HepG2 (cell line): ENCODE results near the gene SLC45A3. TPM values are rescaled to one million over a fixed set of nuclear protein-coding genes. Genes with fewer than 3 reads are reported as not detected.
A peak's percentile ranks its signal among the peaks of the same experiment; 100 is the strongest.

Experiments
- ATAC-seq: fragments of 200-7000 bp; cut with Tn5 transposase; 3 replicates; pipeline ENCODE4 v1.9.1; 2020; ENCODE audit warnings: mild to moderate bottlenecking, moderate library complexity
- BruUV-seq: library from RNA; stranded (reverse); fragments of 400-500 nt; replicated peaks from 2 replicates; lab custom pipeline; 2021; lab: Mats Ljungman, UMichigan
- CTCF ChIA-PET: fragments of 300-600 bp; formaldehyde crosslinking; extraction: SDS; loops from one replicate; lab custom pipeline; 2021; ENCODE audit warnings: low total read pairs, inconsistent platforms, low intra/inter-chr PET ratio; lab: Yijun Ruan, JAX
- POLR2A ChIA-PET: fragments of 350-600 bp; sonication (Branson Sonifier 250); formaldehyde crosslinking; loops from one replicate; lab custom pipeline; 2020; ENCODE audit warnings: antibody characterized with exemption, inconsistent platforms; lab: Yijun Ruan, JAX
- DNase-seq: peaks from one replicate; pipeline ENCODE4 v3.0.0-alpha.2; 2015; ENCODE audit warnings: low spot score
- FAIRE-seq: peaks from 3 replicates; lab custom pipeline; 2011; peaks lifted over from hg19 to GRCh38; lab: Jason Lieb, UNC
- H2AFZ ChIP-seq: one replicate; pipeline ENCODE4 v1.6.1; 2011; ENCODE audit warnings: low read length, inconsistent platforms
- H3K27ac ChIP-seq: fragments of 300-600 bp; 3 replicates; pipeline ENCODE4 v1.8.0; 2011; ENCODE audit warnings: mixed run types, mild to moderate bottlenecking, mixed read lengths, low read length, inconsistent platforms; ENCODE audit not compliant: insufficient read depth; ENCODE audit errors: extremely low read length
- H3K27me3 ChIP-seq, 2 experiments: fragments of 200-600 bp in 1 of 2; 2 replicates in 1 of 2; 3 replicates in 1 of 2; pipeline versions ENCODE4 v1.6.0 to v1.8.0; 2011; ENCODE audit warnings: low read length in 2 of 2, mild to moderate bottlenecking in 2 of 2, moderate library complexity in 2 of 2, inconsistent platforms in 1 of 2; ENCODE audit not compliant: insufficient read depth in 2 of 2, control insufficient read depth in 1 of 2
- H3K36me3 ChIP-seq, 2 experiments: fragments of 200-600 bp in 1 of 2; replicated peaks in 1 of 2; 2 replicates in 1 of 2; 3 replicates in 1 of 2; pipeline versions ENCODE4 v1.5.1 to v1.8.0; 2011; ENCODE audit warnings: low read length in 2 of 2, inconsistent platforms in 1 of 2; ENCODE audit not compliant: insufficient read depth in 2 of 2, control insufficient read depth in 1 of 2
- H3K4me1 ChIP-seq: 2 replicates; pipeline ENCODE4 v1.5.1; 2012; ENCODE audit warnings: low read length, inconsistent platforms; ENCODE audit not compliant: insufficient read depth
- H3K4me2 ChIP-seq: 2 replicates; pipeline ENCODE4 v1.6.0; 2011; ENCODE audit warnings: low read depth, low read length, inconsistent platforms
- H3K4me3 ChIP-seq, 3 experiments: fragments of 200-600 bp in 1 of 3; sonication (generic), shearing (Covaris generic) in 1 of 3; replicated peaks in 1 of 3; 2 replicates each; pipeline ENCODE4 v1.5.1; 2011 to 2016; ENCODE audit warnings: low read length in 3 of 3, inconsistent platforms in 2 of 3, low read depth in 2 of 3, mild to moderate bottlenecking in 2 of 3, control low read depth in 1 of 3, mixed read lengths in 1 of 3; ENCODE audit not compliant: insufficient read depth in 1 of 3
- H3K79me2 ChIP-seq: one replicate; pipeline ENCODE4 v1.6.1; 2011; ENCODE audit warnings: low read length, inconsistent platforms; ENCODE audit not compliant: insufficient read depth
- H3K9ac ChIP-seq: 2 replicates; pipeline ENCODE4 v1.6.0; 2011; ENCODE audit warnings: mild to moderate bottlenecking, low read depth, low read length, inconsistent platforms; ENCODE audit not compliant: insufficient read depth
- H3K9me3 ChIP-seq: 2 replicates; pipeline ENCODE4 v1.5.1; 2012; ENCODE audit warnings: mild to moderate bottlenecking, low read length
- H4K20me1 ChIP-seq: 2 replicates; pipeline ENCODE4 v1.6.0; 2011; ENCODE audit warnings: inconsistent platforms, mild to moderate bottlenecking, low read length, moderate library complexity; ENCODE audit not compliant: insufficient read depth
- CEBPB ChIP-seq: IDR thresholded peaks from 2 replicates; pipeline ENCODE4 v1.6.1; 2011; ENCODE audit warnings: low read depth, low read length, improper control_type of control experiment, borderline replicate concordance
- CREB1 ChIP-seq, 2 experiments: fragments of 450-650 bp in 1 of 2; IDR thresholded peaks; 2 replicates each; pipeline ENCODE4 v1.6.1; 2016 to 2017; ENCODE audit warnings: control low read depth in 1 of 2, mild to moderate bottlenecking in 1 of 2, missing compliant biosample characterization in 1 of 2, missing genetic modification characterization in 1 of 2
- FOXP1 ChIP-seq, 2 experiments: fragments of 450-650 bp in 1 of 2; IDR thresholded peaks; 2 replicates each; pipeline ENCODE4 v1.6.1; 2017 to 2018; ENCODE audit warnings: antibody characterized with exemption in 1 of 2
- GATAD2A ChIP-seq: IDR thresholded peaks from 2 replicates; pipeline ENCODE4 v1.6.1; 2016
- IKZF4 ChIP-seq: sonication (generic); formaldehyde crosslinking; IDR thresholded peaks from 2 replicates; pipeline ENCODE4 v1.5.1; 2020; ENCODE audit warnings: borderline replicate concordance, mild to moderate bottlenecking, low read depth, missing genetic modification reagents; ENCODE audit errors: not compliant biosample characterization
- KDM5B ChIP-seq: sonication (generic); formaldehyde crosslinking; IDR thresholded peaks from 2 replicates; pipeline ENCODE4 v1.4.0; 2020; ENCODE audit warnings: missing genetic modification reagents, mild to moderate bottlenecking, borderline replicate concordance
- NBN ChIP-seq: fragments of 450-650 bp; conservative IDR thresholded peaks from 2 replicates; pipeline ENCODE4 v1.6.1; 2017
- NFIC ChIP-seq: IDR thresholded peaks from 2 replicates; pipeline ENCODE4 v1.6.1; 2012; ENCODE audit warnings: mild to moderate bottlenecking, low read length, inconsistent platforms
- RARA ChIP-seq: IDR thresholded peaks from 2 replicates; pipeline ENCODE4 v1.6.1; 2016; ENCODE audit warnings: missing genetic modification reagents, missing compliant biosample characterization
- SAP130 ChIP-seq: IDR thresholded peaks from 2 replicates; pipeline ENCODE4 v1.6.1; 2016; ENCODE audit warnings: low read depth
- SOX13 ChIP-seq, 3 experiments: fragments of 450-650 bp in 1 of 3; sonication (generic) in 1 of 3; formaldehyde crosslinking in 1 of 3; IDR thresholded peaks in 2 of 3; conservative IDR thresholded peaks in 1 of 3; 2 replicates each; pipeline versions ENCODE4 v1.5.0 to v1.6.1; 2016 to 2020; ENCODE audit warnings: antibody characterized with exemption in 1 of 3, mild to moderate bottlenecking in 1 of 3, missing compliant biosample characterization in 1 of 3, missing genetic modification reagents in 1 of 3, moderate library complexity in 1 of 3
- SOX6 ChIP-seq, 2 experiments: fragments of 450-650 bp in 1 of 2; sonication (generic) in 1 of 2; formaldehyde crosslinking in 1 of 2; IDR thresholded peaks; 2 replicates each; pipeline versions ENCODE4 v1.4.0 to v1.6.1; 2017 to 2020; ENCODE audit warnings: antibody characterized with exemption in 1 of 2, mild to moderate bottlenecking in 1 of 2, missing genetic modification reagents in 1 of 2
- TP53 ChIP-seq: sonication (generic); formaldehyde crosslinking; conservative IDR thresholded peaks from 2 replicates; pipeline ENCODE4 v1.4.0; 2020; ENCODE audit warnings: missing genetic modification reagents
- WGBS: methylation state at CpG from one replicate; pipeline ENCODE4 v1.1.6; 2017; ENCODE audit warnings: low lambda C conversion rate; 5-methylcytosine and 5-hydroxymethylcytosine counted together
- in situ Hi-C: cut with HindIII; loops from 2 replicates; pipeline ENCODE4 v1.10.0; 2017; ENCODE audit warnings: low pct_unique_long_range_greater_than_20kb; ENCODE audit not compliant: extremely low pct_ligation_motif_present
- intact Hi-C: fragments of 100-400 bp; cut with micrococcal nuclease; formaldehyde crosslinking; loops from one replicate; pipeline ENCODE4 v1.10.0; 2022; ENCODE audit not compliant: unreplicated experiment
- polyA plus RNA-seq, 8 experiments: library from polyadenylated mRNA; depleted of rRNA in 3 of 8; stranded (reverse) in 7 of 8; unstranded in 1 of 8; fragments of >200 nt; fragmentation: Illumina TruSeq in 4 of 8; extraction: Trizol in 4 of 8; gene quantifications; 2 replicates each; pipeline versions ENCODE4 v1.2.1 to v1.2.3, GENCODE V29; 2011 to 2016; ENCODE audit warnings: low read depth in 4 of 8, missing spikeins in 1 of 8, mixed read lengths in 1 of 8; ENCODE audit not compliant: insufficient read depth in 1 of 8
- total RNA-seq, 5 experiments: library from RNA; depleted of rRNA; stranded (reverse); fragments of >200 nt; fragmentation: Illumina TruSeq; extraction: Trizol; gene quantifications; 2 replicates each; pipeline ENCODE4 v1.2.3, GENCODE V29; 2016; ENCODE audit warnings: low read depth in 1 of 5
- TF ChIP-seq, protein P1 (sequence below): sonication (generic); formaldehyde crosslinking; IDR thresholded peaks from 2 replicates; pipeline ENCODE4 v1.4.0; 2020; ENCODE audit warnings: missing genetic modification reagents
- TF ChIP-seq, protein P2 (sequence below): sonication (generic); formaldehyde crosslinking; conservative IDR thresholded peaks from 2 replicates; pipeline ENCODE4 v1.4.0; 2020; ENCODE audit warnings: mild to moderate bottlenecking, missing genetic modification reagents, moderate library complexity
- TF ChIP-seq, protein P3 (sequence below): sonication (generic); formaldehyde crosslinking; IDR thresholded peaks from 2 replicates; pipeline ENCODE4 v1.4.0; 2020; ENCODE audit warnings: missing genetic modification reagents

Gene SLC45A3
- total and polyA plus RNA-seq, 2 of the 13 experiments (the other 11 are each of a cell fraction or from before 2014, with no cell fraction given): 3.4 to 4.1 TPM

DNA sequence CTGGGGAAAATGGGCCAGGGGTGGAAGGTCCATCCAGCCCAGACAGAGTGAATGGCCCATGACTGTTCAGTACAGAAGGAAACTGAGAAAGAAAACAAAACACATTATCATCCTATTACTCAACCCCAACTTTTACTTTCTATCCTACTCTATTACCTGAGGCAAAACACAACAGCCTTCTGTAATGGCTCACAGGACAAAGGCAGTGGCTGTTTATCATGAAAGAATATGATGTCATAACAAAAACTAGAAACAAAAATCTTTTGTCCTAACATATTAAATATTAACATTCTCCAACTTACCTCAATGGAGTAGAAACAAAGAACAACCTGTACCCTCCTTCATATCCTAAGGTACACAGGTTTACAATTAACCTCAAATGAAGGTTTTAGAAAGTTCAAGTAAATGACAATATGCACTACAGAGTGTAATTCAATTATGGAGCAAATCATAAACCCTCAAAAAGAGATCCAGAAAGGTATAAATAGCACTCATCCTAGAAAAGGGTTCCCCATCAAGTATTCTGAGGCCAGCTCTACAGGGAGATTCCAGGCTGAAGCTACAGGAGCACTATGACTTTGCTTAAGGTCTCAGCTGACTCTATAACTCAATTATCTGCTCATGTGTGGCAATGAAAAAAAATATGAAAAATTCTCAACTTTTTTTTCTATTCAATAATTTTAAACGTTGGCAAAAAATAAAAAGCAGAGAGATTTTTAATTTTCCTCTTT is 63.6 kb downstream of the SLC45A3 start:
- intact Hi-C loops (no loop called here), in situ Hi-C loops (no loop called here)
- Histone ChIP-seq H3K27ac (peak overlapping the region; percentile 64), H3K4me2 (peak overlapping the region; percentile 24; the same call in 1 of the 2 replicates), H3K9me3 (no peaks in the 10 kb centered on the region), H3K36me3 (peaks cover 16 to 56% of the 10 kb centered on the region in 2 experiments), H3K4me1 (peaks cover 41% of the 10 kb centered on the region), H3K79me2 (peaks cover 2% of the 10 kb centered on the region), H4K20me1 (no peaks in the 10 kb centered on the region), H3K9ac (no peak overlapping the region), H3K4me3 (no peak overlapping the region), H3K27me3 (no peaks in the 10 kb centered on the region), H2AFZ (no peak overlapping the region)
- ATAC-seq (peak; percentile 63), FAIRE-seq (no peak), DNase-seq (peak; percentile 59)
- 88% methylated on average over 1 of the region's 1 CpG for WGBS
- BruUV-seq: no TSS peak
- POLR2A ChIA-PET: no interaction called here
- CTCF ChIA-PET: no interaction called here
- TF ChIP-seq RARA (CRISPR knock-in tag) (peak; percentile 28; the same call in 1 of the 2 replicates), SAP130 (CRISPR knock-in tag) (peak; percentile 18; the same call in 1 of the 2 replicates), SOX6 (IDR thresholded peaks at IDR 0.05) (no peak), SOX6 (CRISPR knock-in tag; IDR thresholded peaks at IDR 0.05) (peak; percentile 71; the same call in 1 of the 2 replicates), NBN (no peak), CEBPB (0 out of 2 replicates have a peak, but pooled peaks have one; percentile 9), FOXP1 (IDR thresholded peaks at IDR 0.05) (no peak), FOXP1 (CRISPR knock-in tag; IDR thresholded peaks at IDR 0.05) (peak; percentile 44; the same call in 1 of the 2 replicates), CREB1 (IDR thresholded peaks at IDR 0.05) (no peak), CREB1 (CRISPR knock-in tag; IDR thresholded peaks at IDR 0.05) (peak; percentile 43; the same call in 1 of the 2 replicates), SOX13 (IDR thresholded peaks at IDR 0.05) (no peak), SOX13 (CRISPR knock-in tag; conservative IDR thresholded peaks at IDR 0.05 in 1 of 2, IDR thresholded peaks at IDR 0.05 in 1 of 2) (peak in 1 of 2 experiments; percentile 94; a peak in 2 of 4 replicates), NFIC (0 out of 2 replicates have a peak, but pooled peaks have one; percentile 16), GATAD2A (peak; percentile 33; the same call in 1 of the 2 replicates), TP53 (CRISPR knock-in tag) (no peak), IKZF4 (CRISPR knock-in tag) (no peak), KDM5B (CRISPR knock-in tag) (no peak)
- TF ChIP-seq, protein P1, sequence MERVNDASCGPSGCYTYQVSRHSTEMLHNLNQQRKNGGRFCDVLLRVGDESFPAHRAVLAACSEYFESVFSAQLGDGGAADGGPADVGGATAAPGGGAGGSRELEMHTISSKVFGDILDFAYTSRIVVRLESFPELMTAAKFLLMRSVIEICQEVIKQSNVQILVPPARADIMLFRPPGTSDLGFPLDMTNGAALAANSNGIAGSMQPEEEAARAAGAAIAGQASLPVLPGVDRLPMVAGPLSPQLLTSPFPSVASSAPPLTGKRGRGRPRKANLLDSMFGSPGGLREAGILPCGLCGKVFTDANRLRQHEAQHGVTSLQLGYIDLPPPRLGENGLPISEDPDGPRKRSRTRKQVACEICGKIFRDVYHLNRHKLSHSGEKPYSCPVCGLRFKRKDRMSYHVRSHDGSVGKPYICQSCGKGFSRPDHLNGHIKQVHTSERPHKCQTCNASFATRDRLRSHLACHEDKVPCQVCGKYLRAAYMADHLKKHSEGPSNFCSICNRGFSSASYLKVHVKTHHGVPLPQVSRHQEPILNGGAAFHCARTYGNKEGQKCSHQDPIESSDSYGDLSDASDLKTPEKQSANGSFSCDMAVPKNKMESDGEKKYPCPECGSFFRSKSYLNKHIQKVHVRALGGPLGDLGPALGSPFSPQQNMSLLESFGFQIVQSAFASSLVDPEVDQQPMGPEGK (CRISPR knock-in tag): no peak
- TF ChIP-seq, protein P2, sequence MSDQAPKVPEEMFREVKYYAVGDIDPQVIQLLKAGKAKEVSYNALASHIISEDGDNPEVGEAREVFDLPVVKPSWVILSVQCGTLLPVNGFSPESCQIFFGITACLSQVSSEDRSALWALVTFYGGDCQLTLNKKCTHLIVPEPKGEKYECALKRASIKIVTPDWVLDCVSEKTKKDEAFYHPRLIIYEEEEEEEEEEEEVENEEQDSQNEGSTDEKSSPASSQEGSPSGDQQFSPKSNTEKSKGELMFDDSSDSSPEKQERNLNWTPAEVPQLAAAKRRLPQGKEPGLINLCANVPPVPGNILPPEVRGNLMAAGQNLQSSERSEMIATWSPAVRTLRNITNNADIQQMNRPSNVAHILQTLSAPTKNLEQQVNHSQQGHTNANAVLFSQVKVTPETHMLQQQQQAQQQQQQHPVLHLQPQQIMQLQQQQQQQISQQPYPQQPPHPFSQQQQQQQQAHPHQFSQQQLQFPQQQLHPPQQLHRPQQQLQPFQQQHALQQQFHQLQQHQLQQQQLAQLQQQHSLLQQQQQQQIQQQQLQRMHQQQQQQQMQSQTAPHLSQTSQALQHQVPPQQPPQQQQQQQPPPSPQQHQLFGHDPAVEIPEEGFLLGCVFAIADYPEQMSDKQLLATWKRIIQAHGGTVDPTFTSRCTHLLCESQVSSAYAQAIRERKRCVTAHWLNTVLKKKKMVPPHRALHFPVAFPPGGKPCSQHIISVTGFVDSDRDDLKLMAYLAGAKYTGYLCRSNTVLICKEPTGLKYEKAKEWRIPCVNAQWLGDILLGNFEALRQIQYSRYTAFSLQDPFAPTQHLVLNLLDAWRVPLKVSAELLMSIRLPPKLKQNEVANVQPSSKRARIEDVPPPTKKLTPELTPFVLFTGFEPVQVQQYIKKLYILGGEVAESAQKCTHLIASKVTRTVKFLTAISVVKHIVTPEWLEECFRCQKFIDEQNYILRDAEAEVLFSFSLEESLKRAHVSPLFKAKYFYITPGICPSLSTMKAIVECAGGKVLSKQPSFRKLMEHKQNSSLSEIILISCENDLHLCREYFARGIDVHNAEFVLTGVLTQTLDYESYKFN (CRISPR knock-in tag): 0 out of 2 replicates have a peak, but pooled peaks have one; percentile 28
- TF ChIP-seq, protein P3, sequence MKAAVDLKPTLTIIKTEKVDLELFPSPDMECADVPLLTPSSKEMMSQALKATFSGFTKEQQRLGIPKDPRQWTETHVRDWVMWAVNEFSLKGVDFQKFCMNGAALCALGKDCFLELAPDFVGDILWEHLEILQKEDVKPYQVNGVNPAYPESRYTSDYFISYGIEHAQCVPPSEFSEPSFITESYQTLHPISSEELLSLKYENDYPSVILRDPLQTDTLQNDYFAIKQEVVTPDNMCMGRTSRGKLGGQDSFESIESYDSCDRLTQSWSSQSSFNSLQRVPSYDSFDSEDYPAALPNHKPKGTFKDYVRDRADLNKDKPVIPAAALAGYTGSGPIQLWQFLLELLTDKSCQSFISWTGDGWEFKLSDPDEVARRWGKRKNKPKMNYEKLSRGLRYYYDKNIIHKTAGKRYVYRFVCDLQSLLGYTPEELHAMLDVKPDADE: no peak
